GM23338 (cell line): Measurements from ENCODE around the gene SAMD13. TPM values are rescaled to one million over a fixed set of nuclear protein-coding genes. Genes with fewer than 3 reads are reported as not detected.

Experiments used
- ATAC-seq: fragments of 200-7000 bp; cut with Tn5 transposase; 3 replicates; pipeline ENCODE4 v1.9.1; 2020
- DNase-seq: peaks from one replicate; pipeline ENCODE4 v3.0.0-alpha.2; 2015; ENCODE audit warnings: low spot score
- H2AFZ ChIP-seq: fragments of 200-600 bp; sonication (generic); 2 replicates; pipeline ENCODE4 v1.8.0; 2016; ENCODE audit warnings: antibody characterized with exemption, mild to moderate bottlenecking, moderate library complexity
- H3F3A ChIP-seq: fragments of 200-600 bp; sonication (generic); replicated peaks from 2 replicates; pipeline ENCODE4 v1.8.0; 2017; ENCODE audit warnings: antibody characterized with exemption, mixed run types, low read depth
- H3K27ac ChIP-seq: fragments of 200-600 bp; sonication (generic); 2 replicates; pipeline ENCODE4 v1.6.1; 2016; ENCODE audit warnings: low read depth
- H3K27me3 ChIP-seq: fragments of 200-600 bp; sonication (generic); 2 replicates; pipeline ENCODE4 v1.8.0; 2016; ENCODE audit warnings: mild to moderate bottlenecking, mixed run types, moderate library complexity; ENCODE audit not compliant: insufficient read depth
- H3K36me3 ChIP-seq: fragments of 200-600 bp; sonication (generic); 2 replicates; pipeline ENCODE4 v1.8.0; 2016; ENCODE audit warnings: mild to moderate bottlenecking; ENCODE audit not compliant: insufficient read depth
- H3K4me1 ChIP-seq: fragments of 200-600 bp; sonication (generic); 2 replicates; pipeline ENCODE4 v1.8.0; 2016; ENCODE audit warnings: mild to moderate bottlenecking, moderate library complexity; ENCODE audit not compliant: insufficient read depth
- H3K4me2 ChIP-seq: fragments of 200-600 bp; sonication (generic); 2 replicates; pipeline ENCODE4 v1.7.1; 2017; ENCODE audit warnings: mixed run types
- H3K4me3 ChIP-seq: fragments of 200-600 bp; sonication (generic); 2 replicates; pipeline ENCODE4 v1.6.1; 2016; ENCODE audit warnings: mixed run types
- H3K79me2 ChIP-seq: fragments of 200-600 bp; sonication (generic); replicated peaks from 2 replicates; pipeline ENCODE4 v1.8.0; 2017; ENCODE audit warnings: mild to moderate bottlenecking; ENCODE audit not compliant: insufficient read depth
- H3K9me2 ChIP-seq: fragments of 200-600 bp; sonication (generic); 2 replicates; pipeline ENCODE4 v1.8.0; 2017; ENCODE audit not compliant: insufficient read depth
- H4K20me1 ChIP-seq: fragments of 200-600 bp; sonication (generic); replicated peaks from 2 replicates; pipeline ENCODE4 v1.8.0; 2017; ENCODE audit warnings: mild to moderate bottlenecking; ENCODE audit not compliant: insufficient read depth
- H3K27ac Mint-ChIP-seq: 2 replicates; pipeline ENCODE4 v1.8.0; 2020; ENCODE audit warnings: inconsistent platforms, mild to moderate bottlenecking, moderate library complexity, mixed read lengths
- H3K27me3 Mint-ChIP-seq: 3 replicates; pipeline ENCODE4 v1.8.0; 2022; ENCODE audit warnings: low read depth, mild to moderate bottlenecking, moderate library complexity, mixed read lengths, inconsistent platforms; ENCODE audit not compliant: insufficient read depth, poor library complexity
- H3K36me3 Mint-ChIP-seq: 3 replicates; pipeline ENCODE4 v1.8.0; 2021; ENCODE audit warnings: low read depth, mild to moderate bottlenecking, inconsistent platforms, moderate library complexity, mixed read lengths
- H3K4me1 Mint-ChIP-seq: 3 replicates; pipeline ENCODE4 v1.8.0; 2020; ENCODE audit warnings: mild to moderate bottlenecking, inconsistent platforms, mixed read lengths
- H3K4me3 Mint-ChIP-seq: 3 replicates; pipeline ENCODE4 v1.8.0; 2021; ENCODE audit warnings: moderate library complexity, mild to moderate bottlenecking, inconsistent platforms, mixed read lengths
- H3K9me3 Mint-ChIP-seq: 3 replicates; pipeline ENCODE4 v1.8.0; 2020; ENCODE audit warnings: moderate library complexity, mild to moderate bottlenecking, inconsistent platforms, mixed read lengths
- CREB1 ChIP-seq: fragments of 250-450 bp; sonication (Bioruptor Pico); IDR thresholded peaks from 2 replicates; pipeline ENCODE4 v1.5.0; 2020; ENCODE audit warnings: low read depth, mild to moderate bottlenecking, moderate library complexity
- CTCF ChIP-seq, 2 experiments: fragments of 200-600 bp in 1 of 2; sonication (generic) in 1 of 2; conservative IDR thresholded peaks; 2 replicates each; pipeline versions ENCODE4 v1.5.1 to v1.6.1; 2016 to 2017; ENCODE audit warnings: antibody characterized with exemption in 2 of 2, low read depth in 2 of 2, mild to moderate bottlenecking in 2 of 2, moderate library complexity in 1 of 2
- EZH2 ChIP-seq: fragments of 200-600 bp; sonication (generic); IDR thresholded peaks from one replicate; pipeline ENCODE4 v1.8.0; 2017; ENCODE audit warnings: antibody characterized with exemption, mild to moderate bottlenecking, low read depth; ENCODE audit not compliant: unreplicated experiment
- EZH2phosphoT487 ChIP-seq: fragments of 200-600 bp; sonication (generic); IDR thresholded peaks from one replicate; pipeline ENCODE4 v1.8.1; 2018; ENCODE audit warnings: antibody characterized with exemption; ENCODE audit not compliant: unreplicated experiment
- JUNB ChIP-seq: IDR thresholded peaks from one replicate; pipeline ENCODE4 v1.6.1; 2016; ENCODE audit warnings: antibody characterized with exemption; ENCODE audit not compliant: unreplicated experiment
- NANOG ChIP-seq: IDR thresholded peaks from 2 replicates; pipeline ENCODE4 v1.6.1; 2016; ENCODE audit warnings: antibody characterized with exemption, borderline replicate concordance
- REST ChIP-seq: IDR thresholded peaks from one replicate; pipeline ENCODE4 v1.6.1; 2018; ENCODE audit warnings: antibody characterized with exemption; ENCODE audit not compliant: unreplicated experiment
- STAT1 ChIP-seq: IDR thresholded peaks from one replicate; pipeline ENCODE4 v1.6.1; 2016; ENCODE audit warnings: antibody characterized with exemption; ENCODE audit not compliant: unreplicated experiment
- ZNF114 ChIP-seq: fragments of 250-450 bp; sonication (Bioruptor Pico); IDR thresholded peaks from 2 replicates; pipeline ENCODE4 v1.5.0; 2020; ENCODE audit warnings: mild to moderate bottlenecking, moderate library complexity
- ZNF331 ChIP-seq: fragments of 250-450 bp; sonication (Bioruptor Pico); IDR thresholded peaks from 2 replicates; pipeline ENCODE4 v1.5.0; 2020; ENCODE audit warnings: low read depth, mild to moderate bottlenecking, moderate library complexity
- polyA plus RNA-seq: library from polyadenylated mRNA; unstranded; fragments of >200 nt; fragmentation: Nextera tagmentation; extraction: Ambion mirVana; gene quantifications from 2 replicates; pipeline ENCODE4 v1.2.1, GENCODE V29; 2016
- total RNA-seq: library from RNA; depleted of rRNA; stranded (reverse); fragments of >200 nt; shearing (Covaris generic); gene quantifications from 2 replicates; pipeline ENCODE4 v1.2.3, GENCODE V29; 2014
- TF ChIP-seq, protein P1 (sequence below): IDR thresholded peaks from 2 replicates; pipeline ENCODE4 v1.6.1; 2016; ENCODE audit warnings: antibody characterized with exemption

SAMD13 gene
- total and polyA plus RNA-seq, 2 experiments from 2014 or later, result 2.5 to 3.6 TPM

DNA sequence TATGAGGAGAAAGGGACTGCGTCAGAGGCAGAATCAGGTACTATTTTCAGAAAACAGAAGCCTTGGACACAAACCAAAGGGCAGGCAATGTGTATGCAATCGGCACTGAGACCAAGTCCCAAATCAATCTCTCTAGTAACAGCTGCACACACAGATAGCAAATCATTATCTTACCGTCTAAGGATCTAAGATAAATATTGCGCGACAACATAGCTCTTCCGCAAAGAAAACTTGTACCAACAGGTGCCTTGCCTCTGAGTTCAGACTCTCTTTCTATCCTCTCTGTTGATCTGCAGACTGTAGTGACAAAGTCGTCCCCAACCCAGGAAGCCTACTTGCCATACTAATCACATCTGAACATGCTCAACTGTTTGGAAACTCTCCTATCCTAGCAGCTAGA, 22.6 kb upstream of the SAMD13 start:
- no peaks in the 10 kb centered on the region for H3K9me3 Mint-ChIP-seq
- no peak for ATAC-seq
- peaks cover 1% of the 10 kb centered on the region for H3K27me3 Mint-ChIP-seq
- Histone ChIP-seq H2AFZ (no peak overlapping the region), H3K9me2 (no peaks in the 10 kb centered on the region), H3K27ac (no peak overlapping the region), H3K4me3 (no peak overlapping the region), H4K20me1 (no peaks in the 10 kb centered on the region), H3K36me3 (no peaks in the 10 kb centered on the region), H3F3A (no peaks in the 10 kb centered on the region), H3K4me1 (no peaks in the 10 kb centered on the region), H3K4me2 (no peak overlapping the region), H3K79me2 (no peaks in the 10 kb centered on the region), H3K27me3 (no peaks in the 10 kb centered on the region)
- H3K27ac Mint-ChIP-seq, result no peak overlapping the region
- H3K4me3 Mint-ChIP-seq, result no peak overlapping the region
- no peak for TF ChIP-seq REST
- TF ChIP-seq CREB1, result no peak
- no peak for TF ChIP-seq NANOG
- H3K4me1 Mint-ChIP-seq, result no peaks in the 10 kb centered on the region
- H3K36me3 Mint-ChIP-seq, result no peaks in the 10 kb centered on the region
- DNase-seq, result no peak

DNA sequence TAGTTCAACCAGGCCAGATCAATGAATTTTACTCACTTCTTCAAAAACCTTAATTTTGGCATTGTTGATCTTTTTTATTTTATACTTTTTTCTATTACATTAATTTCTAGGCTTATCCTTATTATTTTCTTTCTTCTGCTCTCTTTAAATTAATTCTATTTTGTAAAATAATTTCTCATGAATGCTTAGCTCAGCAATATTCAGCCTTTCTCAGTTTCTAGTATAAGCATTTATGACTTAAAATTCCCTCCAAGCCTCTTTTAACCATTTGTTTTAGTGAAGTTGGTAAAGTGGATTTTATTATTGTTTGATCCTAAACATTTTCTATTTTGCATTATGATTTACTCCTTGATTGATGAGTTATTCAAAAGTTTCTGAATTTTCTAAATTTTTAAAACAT, 20.6 kb upstream of the SAMD13 start:
- no peaks in the 10 kb centered on the region for H3K79me2 ChIP-seq
- no peaks in the 10 kb centered on the region; the same call in 1 of the 2 replicates for H3K9me2 ChIP-seq
- H3F3A ChIP-seq, result no peaks in the 10 kb centered on the region
- H3K4me3 ChIP-seq, result no peak overlapping the region
- ATAC-seq, result no peak
- peaks cover 4% of the 10 kb centered on the region; the same call in 2 of the 3 replicates for H3K9me3 Mint-ChIP-seq
- H3K4me1 ChIP-seq, result no peaks in the 10 kb centered on the region
- peaks cover 5% of the 10 kb centered on the region; the same call in 2 of the 3 replicates for H3K36me3 Mint-ChIP-seq
- no peak overlapping the region for H2AFZ ChIP-seq
- no peaks in the 10 kb centered on the region for H4K20me1 ChIP-seq
- no peak overlapping the region for H3K4me3 Mint-ChIP-seq
- peaks cover 1% of the 10 kb centered on the region for H3K27me3 Mint-ChIP-seq
- H3K27ac Mint-ChIP-seq, result no peak overlapping the region
- H3K27me3 ChIP-seq, result no peaks in the 10 kb centered on the region
- no peak for DNase-seq
- H3K27ac ChIP-seq, result no peak overlapping the region
- no peaks in the 10 kb centered on the region for H3K4me1 Mint-ChIP-seq
- no peak overlapping the region for H3K4me2 ChIP-seq
- no peaks in the 10 kb centered on the region for H3K36me3 ChIP-seq
- TF ChIP-seq, protein P1, sequence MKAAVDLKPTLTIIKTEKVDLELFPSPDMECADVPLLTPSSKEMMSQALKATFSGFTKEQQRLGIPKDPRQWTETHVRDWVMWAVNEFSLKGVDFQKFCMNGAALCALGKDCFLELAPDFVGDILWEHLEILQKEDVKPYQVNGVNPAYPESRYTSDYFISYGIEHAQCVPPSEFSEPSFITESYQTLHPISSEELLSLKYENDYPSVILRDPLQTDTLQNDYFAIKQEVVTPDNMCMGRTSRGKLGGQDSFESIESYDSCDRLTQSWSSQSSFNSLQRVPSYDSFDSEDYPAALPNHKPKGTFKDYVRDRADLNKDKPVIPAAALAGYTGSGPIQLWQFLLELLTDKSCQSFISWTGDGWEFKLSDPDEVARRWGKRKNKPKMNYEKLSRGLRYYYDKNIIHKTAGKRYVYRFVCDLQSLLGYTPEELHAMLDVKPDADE, result no peak
- TF ChIP-seq JUNB (no peak), STAT1 (no peak), ZNF331 (CRISPR knock-in tag) (no peak), EZH2 (no peak), REST (no peak), CTCF (conservative IDR thresholded peaks at IDR 0.05; ENCODE audit: low read depth in 2 of 2) (no peak), CREB1 (no peak), ZNF114 (CRISPR knock-in tag) (no peak), EZH2phosphoT487 (no peak), NANOG (no peak)
